ENCODE measurements around the gene GNG14. TPM values are rescaled to one million over a fixed set of nuclear protein-coding genes. Genes with fewer than 3 reads are reported as not detected.
A peak's percentile ranks its signal among the peaks of the same experiment; 100 is the strongest.

GNG14 gene
- total and polyA plus RNA-seq, 12 donors = not detected

DNA sequence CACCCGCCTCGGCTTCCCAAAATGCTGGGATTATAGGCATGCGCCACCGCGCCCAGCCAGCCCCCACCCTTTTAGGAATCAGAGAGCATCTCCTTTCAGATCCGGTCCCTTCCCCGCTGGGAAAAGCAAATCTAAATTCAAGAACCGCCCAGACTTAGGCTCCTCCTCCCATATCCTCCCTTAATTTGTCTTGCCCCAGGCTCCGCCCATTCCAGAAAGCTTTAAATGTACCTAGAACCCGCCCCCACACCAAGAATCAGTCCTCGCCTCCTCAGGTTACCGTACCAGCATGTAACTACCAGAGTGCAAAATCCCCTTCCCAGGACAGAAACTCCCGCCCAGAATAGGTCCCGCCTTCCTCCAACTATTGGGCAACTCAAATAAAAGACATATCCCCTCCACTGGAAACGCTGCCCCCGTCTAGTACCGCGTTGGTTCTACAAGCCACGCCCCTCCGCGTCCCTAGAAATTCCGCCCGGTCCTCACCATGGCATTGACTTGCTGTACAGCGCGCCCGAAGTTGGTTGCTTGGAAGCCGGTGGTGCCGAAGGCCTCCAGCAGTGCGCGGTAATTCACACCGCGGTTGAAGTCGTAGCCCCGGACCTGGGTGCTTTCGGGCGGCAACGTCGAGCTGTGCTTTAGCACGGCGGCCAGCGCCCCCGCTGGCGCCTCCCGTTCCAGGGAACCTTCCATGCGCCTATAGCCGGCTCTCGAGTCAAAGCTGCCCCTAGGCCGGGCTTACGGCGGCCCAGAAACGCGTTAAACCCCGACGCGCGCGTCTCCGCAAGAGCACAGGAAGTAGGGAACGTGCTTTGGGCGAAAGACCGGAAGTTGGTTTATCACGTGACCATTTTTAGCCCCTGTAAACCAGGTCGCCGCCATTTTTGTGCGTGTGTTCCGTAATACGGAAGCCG lies 6.5 kb upstream of the GNG14 start, which contains the start of gene DHPS:
Gene DHPS, minus strand, starts transcription at position 807 of the 914 bp plus-strand sequence. Its CDS starts 114 bp downstream, at position 693.
- Histone ChIP-seq H3K36me3 (replicated peaks in 1 of 2) (peaks cover 0 to 35% of the 10 kb centered on the region in 2 donors), H3K4me1 (replicated peaks in 1 of 2) (no peaks in the 10 kb centered on the region), H3K4me3 (peak within 1 kb of the TSS; percentile 75 to 98 (median 90)), H3K9me3 (replicated peaks in 1 of 3) (no peaks in the 10 kb centered on the region), H3K27ac (peak within 1 kb of the TSS; percentile 92 to 100 (median 98)), H3K27me3 (no peaks in the 10 kb centered on the region)
- peak; percentile 92 to 98 (median 96) for DNase-seq
- 0 to 1% (median 0%) methylated on average over 37 to 68 of the region's 68 CpGs for WGBS, 4 donors
- intact Hi-C loops (cut with DNase I) = no loop called here
- TF ChIP-seq POLR2A (IDR thresholded peaks at IDR 0.05) (peak; percentile 40 to 49), CTCF (IDR thresholded peaks at IDR 0.05) (peak in 1 of 6 experiments; percentile 3)

DNA sequence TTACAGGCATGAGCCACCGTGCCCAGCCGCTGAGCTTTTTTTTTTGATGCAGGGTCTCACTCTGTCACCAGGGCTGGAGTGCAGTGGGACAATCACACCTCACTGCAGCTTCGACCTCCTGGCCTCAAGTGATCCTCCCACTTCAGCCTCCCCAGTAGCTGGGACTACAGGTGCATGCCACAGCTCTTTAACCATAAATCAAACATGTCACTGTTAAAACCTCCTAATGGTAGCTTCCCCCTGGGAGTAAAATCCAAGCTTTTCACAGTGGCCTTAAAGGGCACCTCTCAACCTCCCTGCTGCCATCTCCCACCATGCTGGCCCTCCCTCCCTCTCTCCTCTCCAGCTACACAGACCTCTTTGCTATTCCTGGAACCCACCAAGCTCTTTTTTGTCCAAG lies 2.0 kb upstream of the GNG14 start:
- Histone ChIP-seq H3K4me3 (no peak overlapping the region), H3K4me1 (replicated peaks in 1 of 2) (no peaks in the 10 kb centered on the region), H3K27me3 (no peaks in the 10 kb centered on the region), H3K9me3 (replicated peaks in 1 of 3) (no peaks in the 10 kb centered on the region), H3K27ac (no peak overlapping the region), H3K36me3 (replicated peaks in 1 of 2) (no peaks in the 10 kb centered on the region)
- TF ChIP-seq CTCF (IDR thresholded peaks at IDR 0.05) (no peak), POLR2A (IDR thresholded peaks at IDR 0.05) (no peak)
- intact Hi-C loops (cut with DNase I) = no loop called here
- 82 to 92% (median 84%) methylated on average over 2 to 3 of the region's 3 CpGs; no CpG with 5 or more reads in 1 of the 4 donors for WGBS, 4 donors
- DNase-seq = no peak

- no peak for DNase-seq
- no peak for TF ChIP-seq CTCF (IDR thresholded peaks at IDR 0.05)
- TF ChIP-seq POLR2A (IDR thresholded peaks at IDR 0.05) = no peak
- H3K9me3 ChIP-seq (replicated peaks in 1 of 3) = no peaks in the 10 kb centered on the region
- no peaks in the 10 kb centered on the region for H3K27me3 ChIP-seq
- no peaks in the 10 kb centered on the region for H3K4me1 ChIP-seq (replicated peaks in 1 of 2)
- H3K27ac ChIP-seq = no peak overlapping the region
- WGBS, 4 donors = 81 to 90% (median 85%) methylated on average over 7 to 12 of the region's 12 CpGs
- H3K36me3 ChIP-seq (replicated peaks in 1 of 2) = no peaks in the 10 kb centered on the region
- intact Hi-C loops (cut with DNase I) = no loop called here
- H3K4me3 ChIP-seq = no peak overlapping the region
Measured at GRCh38 chr19:12689012-12689411, 1.2 kb downstream of the GNG14 start.

DNA sequence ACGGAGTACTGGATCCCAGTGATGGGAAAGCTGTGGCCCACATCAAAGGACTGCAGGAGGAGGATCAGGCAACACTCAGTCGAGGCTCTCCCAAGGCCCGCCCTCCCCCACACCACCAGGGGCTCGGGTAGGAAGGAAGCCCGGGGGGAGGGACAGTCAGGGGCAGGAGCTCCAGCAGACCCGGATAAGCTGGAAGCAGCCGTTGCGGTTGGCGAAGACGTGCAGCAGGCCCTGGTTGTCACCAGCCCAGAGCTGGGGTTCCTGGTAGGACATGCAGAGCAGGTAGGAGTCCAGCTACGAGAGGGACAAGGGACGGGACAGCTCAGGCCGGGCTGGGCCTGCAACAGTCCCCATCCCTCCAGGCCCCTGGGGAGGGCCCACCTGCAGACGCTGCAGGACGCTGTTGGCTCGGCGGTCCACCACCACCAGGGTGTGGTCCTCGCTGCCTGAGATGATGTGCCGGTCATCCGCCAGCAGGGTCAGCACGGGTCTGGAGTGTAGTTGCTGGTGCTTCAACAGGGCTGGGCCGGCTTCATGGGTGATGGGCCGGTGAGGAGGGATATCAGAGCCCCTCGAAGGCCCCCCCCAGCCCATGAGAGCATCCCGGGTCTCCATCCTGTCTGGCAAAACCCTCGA lies 1.9 kb downstream of the GNG14 start:
- Histone ChIP-seq H3K4me3 (no peak overlapping the region), H3K4me1 (replicated peaks in 1 of 2) (no peaks in the 10 kb centered on the region), H3K9me3 (replicated peaks in 1 of 3) (no peaks in the 10 kb centered on the region), H3K27me3 (no peaks in the 10 kb centered on the region), H3K27ac (no peak overlapping the region), H3K36me3 (replicated peaks in 1 of 2) (no peaks in the 10 kb centered on the region)
- intact Hi-C loops (cut with DNase I) = no loop called here
- TF ChIP-seq CTCF (IDR thresholded peaks at IDR 0.05) (no peak), POLR2A (IDR thresholded peaks at IDR 0.05) (no peak)
- 76 to 82% (median 78%) methylated on average over 5 to 26 of the region's 26 CpGs for WGBS, 4 donors
- no peak for DNase-seq
